Activated T-cell treated with anti-CD3 and anti-CD28 coated beads for 4 hours (primary cell): ENCODE measurements around the gene PACSIN2.
"Not testable (repeated sequence)": the region's sequence is repeated elsewhere in the genome, so short reads cannot be mapped to it uniquely, and the experiment has no call there.

ENCODE experiments used
- DNase-seq: peaks from one replicate; pipeline ENCODE4 v3.0.0-alpha.2; 2020

Gene PACSIN2

DNA sequence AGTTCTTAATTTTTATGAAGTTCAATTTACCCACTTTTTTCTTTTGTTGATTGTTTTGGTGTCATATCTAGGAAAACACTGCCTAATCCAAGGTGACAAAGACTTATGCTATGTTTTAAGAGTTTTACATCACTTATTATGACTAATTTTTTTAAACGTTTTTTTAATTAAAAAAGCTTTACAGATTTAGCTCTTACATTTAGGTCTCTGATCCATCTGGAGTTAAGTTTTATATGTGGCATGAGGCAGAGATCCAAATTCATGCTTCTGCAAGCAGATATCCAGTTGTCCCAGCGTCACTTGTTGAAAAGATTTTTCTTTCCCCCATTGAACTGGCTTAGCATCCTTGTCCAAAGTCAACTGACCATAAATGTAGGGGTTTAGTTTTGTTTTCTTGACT lies 72.6 kb downstream of the PACSIN2 start:
- no peak for DNase-seq

DNA sequence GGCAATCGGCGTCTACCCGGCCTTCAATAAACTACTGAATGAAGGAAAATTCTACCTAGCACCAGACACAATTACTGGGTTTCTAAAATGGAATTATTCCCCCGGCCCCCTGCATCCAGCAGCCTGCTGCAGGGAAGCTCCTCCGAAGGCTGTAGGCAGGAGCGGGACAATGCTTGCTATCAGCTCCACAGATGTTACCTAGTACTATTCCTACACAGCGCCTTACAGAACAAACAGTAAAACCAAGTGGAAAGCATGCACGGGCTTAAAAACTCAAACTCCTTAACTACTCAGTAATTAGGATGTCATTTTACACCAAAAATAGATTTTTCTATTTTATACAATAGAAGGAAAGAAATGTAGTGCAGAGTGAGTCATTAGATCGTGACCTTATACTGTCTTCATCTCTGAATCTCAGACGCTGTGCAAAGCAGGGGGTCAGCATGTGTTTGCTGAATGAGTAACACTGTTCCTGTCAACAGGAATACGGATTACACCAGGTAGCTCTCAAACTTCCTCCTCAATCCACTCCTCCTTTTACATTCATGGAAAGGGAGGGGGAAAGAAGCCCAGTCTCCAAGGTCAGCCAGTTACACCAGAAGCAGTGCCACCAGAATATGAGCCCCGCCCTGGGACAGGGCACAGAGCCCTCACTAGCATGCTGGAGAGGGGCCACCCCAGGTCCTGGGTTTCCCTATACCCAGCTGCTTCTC lies 74.9 kb downstream of the PACSIN2 start:
- DNase-seq: no peak

DNA sequence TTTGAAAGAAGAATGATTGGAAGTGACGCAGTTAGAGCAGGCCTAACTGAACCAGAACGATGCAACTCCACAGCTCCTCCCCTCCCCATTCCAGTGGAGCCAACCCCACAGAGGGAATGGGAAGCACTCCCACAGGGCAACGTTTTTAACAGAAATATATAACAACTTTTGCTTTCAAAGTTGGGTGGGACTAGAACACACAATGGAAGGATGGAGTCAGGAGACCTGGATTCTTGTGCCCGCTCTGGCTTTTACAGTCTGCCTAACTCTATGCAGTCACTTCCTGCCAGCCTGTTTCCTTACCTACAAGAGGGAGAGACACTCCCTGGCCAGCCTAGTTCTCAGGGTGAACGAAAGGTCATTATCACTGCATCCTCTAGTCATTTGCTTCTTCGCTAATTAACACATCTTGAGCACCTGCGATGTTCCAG lies 75.5 kb downstream of the PACSIN2 start:
- no peak for DNase-seq

DNA sequence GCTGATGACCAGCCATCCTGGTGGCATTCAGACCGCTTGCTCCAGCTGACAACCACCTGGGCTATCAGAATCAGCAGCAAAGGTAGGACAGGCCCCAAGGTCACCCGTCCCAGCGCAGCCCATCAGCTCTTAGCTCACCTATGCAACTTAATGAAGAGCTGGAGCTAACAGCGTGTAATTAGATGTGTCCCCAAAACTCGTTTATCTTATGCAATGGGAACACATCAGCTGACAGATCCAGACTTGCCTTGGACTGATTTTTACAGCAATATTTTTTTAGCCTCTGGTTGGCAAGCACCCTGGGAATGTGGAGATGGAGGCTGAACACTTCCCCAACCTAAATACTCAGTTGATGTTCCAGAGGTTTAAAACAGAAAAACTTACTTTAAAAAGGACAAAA lies 76.0 kb downstream of the PACSIN2 start:
- DNase-seq: no peak

DNA sequence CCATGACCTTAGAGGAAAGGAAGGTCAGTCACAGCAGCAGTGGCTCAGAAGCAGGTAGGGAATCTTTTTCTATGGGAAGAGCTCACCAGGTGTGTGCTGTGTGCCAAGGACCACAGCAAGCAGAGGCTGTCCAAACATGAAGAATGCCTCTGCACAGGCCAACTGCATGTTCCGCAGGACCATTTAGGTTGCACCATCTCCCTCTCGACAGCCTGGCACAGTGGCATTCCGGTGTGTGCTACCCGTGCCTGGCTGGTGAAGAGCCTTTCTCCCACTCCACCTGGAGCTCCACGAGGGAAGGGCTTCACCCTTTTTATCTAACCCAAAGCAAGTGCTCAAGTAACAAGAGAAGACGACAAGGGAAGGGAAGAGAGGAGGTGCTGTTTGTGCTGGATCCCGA lies 76.5 kb downstream of the PACSIN2 start:
- no peak for DNase-seq

DNA sequence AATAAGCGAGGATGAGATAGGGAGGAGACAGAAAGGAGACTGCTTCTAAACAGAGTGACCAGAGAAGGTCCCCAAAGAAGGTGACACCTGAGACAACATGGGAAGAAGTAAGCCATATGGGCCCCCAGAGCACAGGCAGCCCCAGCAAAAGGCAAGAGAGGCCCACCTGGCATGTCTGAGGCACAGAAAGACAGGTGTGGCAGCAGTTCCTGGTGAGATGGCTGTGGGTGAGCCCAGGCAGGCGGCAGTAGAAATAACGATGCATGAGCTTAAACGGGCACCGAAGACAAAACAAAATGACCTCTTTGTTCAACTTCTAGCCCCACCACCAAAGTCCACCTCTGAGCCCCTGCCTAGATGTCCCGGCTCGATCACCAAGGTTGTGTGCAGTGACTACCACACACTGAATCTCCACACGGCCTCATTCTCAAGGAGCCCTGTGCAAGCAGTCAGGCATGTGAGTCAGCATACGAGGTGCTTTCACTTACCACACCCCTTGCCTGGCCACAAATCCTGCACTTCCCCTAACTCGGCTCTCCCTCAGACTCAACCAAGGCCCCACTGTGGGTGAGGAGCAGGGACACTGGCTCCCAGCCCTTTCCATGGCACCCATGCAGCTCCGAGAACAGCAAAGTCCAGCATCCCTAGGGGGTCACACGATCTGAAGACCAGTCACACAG lies 77.6 kb downstream of the PACSIN2 start:
- DNase-seq: no peak

DNA sequence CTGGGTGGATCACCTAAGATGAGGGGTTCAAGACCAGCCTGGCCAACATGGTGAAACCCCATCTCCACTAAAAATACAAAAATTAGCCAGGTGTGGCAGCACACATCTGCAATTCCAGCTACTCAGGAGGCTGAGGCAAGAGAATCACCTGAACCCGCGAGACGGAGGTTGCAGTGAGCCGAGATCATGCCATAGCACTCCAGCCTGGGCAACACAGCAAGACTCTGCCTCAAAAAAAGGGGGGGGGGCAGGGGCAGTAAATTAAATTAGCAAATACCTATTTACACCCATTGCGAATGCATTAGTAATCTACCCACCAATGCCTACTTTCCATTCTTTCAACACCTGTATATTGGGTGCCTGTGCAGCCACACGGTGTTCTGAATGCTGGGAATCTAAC lies 78.3 kb downstream of the PACSIN2 start:
- DNase-seq: not testable (repeated sequence)

DNA sequence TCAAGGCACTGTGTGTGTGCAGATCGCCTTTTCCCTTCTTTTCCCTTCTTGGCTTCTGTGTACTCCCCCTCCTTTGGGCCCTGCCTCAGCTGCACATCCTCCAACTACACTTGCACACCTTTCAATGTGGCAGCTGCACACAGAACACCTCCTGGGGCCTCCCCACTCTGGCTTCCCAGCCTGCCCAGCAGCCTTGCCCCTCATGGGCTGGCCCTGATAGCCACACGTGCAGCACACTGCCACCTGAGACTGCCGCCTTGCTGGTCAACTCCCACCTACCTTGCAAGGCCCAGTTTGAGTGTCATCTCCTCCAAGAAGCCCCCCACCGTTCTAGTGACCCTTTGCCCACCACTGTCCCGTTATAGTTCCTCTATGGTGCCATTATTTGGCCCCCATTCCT lies 80.6 kb downstream of the PACSIN2 start:
- no peak for DNase-seq

DNA sequence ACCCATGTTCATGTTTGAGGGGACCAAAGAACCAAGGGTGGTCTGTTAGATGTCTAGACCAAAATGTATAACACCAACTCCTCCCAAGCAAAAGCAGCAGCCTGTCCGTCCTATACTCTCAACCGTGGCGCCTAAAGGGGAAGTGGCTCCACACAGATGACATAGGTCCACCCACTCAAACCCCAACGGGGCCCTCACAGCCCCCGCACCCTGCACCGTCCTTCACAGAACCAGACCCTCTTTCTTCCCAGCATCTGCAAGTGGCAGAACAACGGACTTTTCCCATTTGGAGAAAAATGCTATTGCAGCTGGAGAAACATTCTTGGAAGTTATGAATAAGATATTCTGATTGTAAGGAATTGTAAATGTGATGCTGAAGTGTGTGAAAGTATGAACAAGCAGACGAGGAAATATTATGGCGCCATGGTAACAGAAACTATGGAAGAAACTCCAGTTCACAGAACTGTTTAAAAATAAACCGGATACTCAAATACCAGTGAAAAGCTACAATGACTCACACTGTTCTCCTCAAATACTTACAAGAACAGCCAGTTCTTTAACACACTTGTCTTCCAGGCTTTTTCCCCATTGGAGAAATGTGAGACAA lies 81.4 kb downstream of the PACSIN2 start:
- no peak for DNase-seq

DNA sequence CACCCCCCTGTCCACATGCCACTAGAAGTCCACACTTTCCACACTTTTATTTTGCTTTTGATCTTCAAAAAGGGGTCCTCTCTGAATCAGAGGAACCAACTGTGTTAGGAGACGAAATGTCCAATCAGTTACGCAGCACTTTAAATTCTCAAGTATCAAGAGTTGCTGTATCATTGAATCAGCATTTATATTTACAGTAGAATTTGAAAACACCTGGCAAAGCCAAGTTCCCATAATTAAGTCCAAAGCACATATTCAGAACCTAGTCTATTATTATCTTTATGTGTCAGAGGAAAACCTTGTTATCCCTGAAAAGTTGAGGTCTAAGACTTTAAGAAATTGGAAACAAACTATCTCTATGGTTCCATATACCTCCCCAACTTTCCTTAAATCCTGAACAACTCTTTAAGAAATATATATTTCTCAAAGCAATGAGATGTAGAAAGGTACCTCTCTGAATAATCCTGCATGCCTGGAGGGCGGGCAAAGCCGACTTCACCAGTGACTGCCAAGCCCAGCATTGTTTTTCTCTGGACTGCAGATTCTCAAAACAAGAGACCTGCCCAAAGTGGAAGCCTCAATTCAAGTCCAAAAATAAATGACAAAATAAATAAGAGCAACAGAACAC lies 82.0 kb downstream of the PACSIN2 start:
- DNase-seq: no peak

DNA sequence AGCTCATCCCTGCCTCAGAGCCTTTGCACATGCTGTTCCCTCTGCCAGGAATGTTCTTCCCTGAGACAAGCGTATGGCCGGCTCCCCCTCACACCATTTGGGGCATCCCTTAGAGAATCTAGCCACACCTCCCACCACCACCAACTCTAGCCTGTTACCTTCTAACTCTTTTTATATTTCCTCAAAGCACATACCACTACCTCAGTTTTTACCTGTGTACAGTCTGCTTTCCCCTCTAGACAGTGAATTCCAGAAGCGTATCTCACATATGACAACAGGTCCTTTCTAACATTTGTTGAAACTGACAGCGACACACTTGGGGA lies 82.8 kb downstream of the PACSIN2 start:
- DNase-seq: no peak

DNA sequence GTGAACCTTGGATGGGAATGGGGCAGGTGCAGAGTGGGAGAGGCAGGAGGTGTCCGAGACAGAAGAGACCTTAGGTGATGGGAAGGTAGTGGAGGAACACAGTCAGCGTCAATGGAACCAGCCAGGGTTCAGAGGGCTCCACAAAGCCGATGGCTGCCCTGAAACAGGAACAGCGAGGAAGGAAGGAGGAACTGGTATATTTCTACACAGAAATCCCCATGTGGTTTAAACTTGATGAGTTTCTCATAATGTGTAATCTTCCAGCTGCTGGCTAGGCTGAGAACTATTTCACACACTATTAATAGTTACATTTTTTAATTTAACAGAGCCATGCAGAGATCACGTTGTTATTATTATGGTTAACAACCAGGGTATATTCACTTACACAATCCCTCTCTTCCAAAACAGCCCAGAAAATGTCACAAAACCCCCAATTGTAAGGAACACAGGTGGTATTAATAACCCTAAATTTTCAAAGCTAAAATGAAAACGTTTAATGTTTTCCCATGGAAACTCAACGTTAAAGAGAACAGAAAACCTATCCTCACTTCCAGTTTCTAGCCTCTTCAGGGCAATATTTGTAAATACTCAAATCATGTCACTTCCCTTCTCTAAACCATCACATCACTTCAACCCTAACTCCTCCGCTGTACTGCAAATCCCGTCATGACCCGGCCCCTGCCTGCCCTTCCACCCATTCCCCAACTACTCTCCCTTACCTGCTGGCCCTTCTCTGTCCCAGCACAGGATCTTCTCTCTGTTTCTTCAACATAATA lies 83.3 kb downstream of the PACSIN2 start:
- DNase-seq: no peak

DNA sequence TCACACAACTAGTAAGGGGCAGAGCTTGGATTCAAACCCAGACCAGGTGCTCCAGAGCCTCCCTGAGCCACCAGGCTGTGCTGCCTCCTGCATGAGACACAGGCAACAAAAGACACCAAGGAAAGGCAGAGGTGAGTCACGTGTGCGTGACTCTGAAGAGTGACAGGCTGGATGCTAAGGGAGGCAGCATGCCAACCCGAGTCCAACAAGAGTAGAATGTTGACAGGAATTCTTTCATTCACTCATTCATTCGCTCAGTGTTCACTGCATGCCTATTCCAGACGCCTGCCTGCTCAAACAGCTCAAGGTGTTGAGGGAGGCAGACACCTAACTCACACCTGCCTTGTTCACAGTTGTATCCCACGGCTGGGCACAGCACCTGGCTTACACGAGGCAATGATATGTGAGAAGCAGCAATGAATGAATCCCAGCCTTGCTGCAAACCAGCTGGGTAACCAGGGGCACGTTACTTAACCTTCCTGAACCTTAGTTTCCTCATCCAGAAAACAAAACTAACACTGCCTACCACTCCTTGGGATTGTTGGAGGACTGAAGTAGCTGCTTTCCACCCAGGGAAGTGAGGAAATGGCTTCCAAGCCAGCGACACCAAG lies 84.0 kb downstream of the PACSIN2 start:
- DNase-seq: no peak

DNA sequence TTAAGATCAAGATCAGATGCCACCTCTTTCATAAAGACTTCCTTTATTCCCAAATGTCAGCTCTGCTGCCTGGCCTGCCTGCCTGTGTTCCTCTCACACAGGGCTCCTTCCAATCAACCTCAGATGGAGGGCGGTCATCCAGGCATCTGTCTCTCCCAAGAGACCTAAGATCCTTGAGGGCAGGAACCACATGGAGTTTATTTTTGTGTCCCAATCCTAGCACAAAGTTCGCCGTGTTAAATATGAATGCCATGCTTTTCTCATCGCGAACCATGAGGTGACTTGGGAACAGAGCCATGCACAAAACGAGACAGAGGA lies 85.2 kb downstream of the PACSIN2 start:
- DNase-seq: no peak

DNA sequence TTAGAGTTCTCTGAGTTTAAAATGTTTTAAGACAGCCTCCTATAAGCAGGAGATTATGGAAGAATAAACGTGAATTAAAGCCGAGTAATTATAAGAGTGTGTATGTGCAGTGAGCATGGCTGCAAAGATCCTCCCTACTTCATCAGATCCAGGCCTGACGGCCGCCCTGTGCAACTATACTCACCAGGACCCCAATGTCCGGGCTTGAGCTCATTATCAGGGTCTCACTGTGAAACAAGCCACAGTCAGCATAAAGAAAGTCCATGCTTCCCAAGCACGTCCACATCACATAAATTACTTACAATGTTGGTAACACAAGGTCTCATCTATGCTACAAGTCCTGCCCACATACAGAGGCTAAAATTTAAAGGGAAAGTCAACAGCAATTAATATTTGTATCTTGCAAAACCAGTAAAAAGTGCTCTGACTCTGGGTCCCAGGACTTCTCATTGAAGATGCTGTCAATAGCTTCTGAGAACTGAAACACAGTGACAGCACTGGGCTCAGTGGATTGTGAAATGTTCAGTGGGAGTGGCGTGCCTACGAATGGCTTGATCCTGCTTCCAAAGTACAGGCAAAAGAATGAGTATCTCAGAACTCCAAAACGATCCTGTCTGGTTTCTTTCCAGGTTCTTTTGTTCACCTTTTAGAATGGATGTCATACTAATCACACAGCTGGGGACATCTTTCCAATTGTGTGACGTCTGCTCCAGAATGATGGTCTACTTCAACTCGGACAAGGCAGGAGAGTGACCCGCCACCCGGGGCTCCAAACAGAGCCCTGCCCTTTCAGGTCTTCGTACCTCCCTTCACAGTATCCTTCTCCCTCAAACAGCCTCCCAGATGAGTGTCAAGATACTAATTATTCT lies 85.7 kb downstream of the PACSIN2 start:
- DNase-seq: no peak

DNA sequence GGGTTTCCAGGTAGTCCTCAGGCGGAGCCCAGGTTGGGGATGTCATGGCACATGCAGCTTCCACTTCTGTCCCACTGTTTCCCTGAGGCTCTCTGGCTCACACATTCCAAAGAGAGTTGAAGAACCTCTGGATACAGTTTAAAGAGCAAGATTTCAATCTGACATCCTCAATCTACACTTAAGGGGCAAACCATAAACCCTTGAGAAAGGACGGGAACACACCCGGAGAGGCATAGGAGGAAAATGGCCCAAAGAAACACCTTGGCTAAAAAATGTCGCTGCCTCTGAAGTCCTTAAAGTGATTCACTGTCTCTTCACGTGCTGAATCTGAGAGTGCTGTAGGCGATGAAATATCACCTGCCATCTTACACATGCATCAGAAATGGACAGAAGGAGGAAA lies 87.0 kb downstream of the PACSIN2 start:
- no peak for DNase-seq

DNA sequence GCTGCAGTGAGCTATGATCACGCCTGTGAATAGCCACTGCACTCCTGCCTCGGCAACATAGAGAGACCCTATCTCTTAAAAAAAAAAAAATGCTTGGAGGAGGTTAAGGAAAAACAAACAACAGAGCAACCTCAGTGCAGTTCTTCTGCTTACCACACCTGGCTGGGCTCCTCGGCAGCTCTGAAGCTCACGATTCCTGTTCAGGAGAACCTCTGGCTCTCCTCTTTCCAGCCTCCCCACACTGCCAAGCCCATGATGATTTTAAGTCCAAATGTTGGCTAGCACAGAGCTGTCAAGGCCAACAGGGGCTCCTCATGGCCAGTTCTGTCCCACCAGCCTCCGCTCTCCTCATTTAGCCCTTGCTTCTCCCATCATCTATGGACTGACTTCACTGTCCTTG lies 88.2 kb downstream of the PACSIN2 start:
- no peak for DNase-seq

DNA sequence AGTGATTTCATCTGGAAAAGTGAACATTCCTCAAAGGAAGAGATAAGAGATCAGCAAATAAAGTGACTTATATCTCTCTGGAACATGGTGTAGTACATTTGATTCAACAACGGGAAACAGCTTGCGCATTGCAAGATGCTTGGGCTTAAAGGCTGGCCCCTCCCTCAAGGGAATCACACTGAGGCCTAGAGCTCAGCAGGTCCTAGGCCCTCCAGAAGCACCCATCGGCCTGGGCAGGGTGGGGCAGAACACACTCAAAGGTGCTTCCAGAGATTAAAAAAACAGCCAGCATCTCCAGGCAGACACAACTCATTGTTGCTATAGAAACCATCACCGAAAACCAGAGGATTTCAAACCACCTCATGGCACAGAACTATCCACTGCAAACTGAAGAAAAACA lies 88.8 kb downstream of the PACSIN2 start:
- no peak for DNase-seq

DNA sequence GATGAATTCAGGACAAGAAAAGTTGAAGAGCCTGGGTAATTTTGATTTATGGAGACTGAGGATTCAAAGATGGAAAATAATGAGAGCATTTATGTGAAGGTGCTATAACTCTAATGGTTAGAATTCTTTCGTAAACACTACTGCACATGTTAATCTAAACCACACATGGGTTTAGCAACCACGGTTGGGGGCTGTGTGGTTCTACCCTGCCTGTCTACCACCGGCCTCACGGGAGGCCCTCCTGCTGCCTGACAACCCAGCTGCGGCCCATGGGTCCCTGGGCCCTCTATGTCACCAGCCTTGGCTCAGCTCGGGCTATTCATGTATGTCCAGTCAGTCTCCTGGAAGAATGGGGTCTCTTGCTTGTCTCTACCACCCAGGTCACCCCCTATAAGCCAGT lies 89.4 kb downstream of the PACSIN2 start:
- DNase-seq: no peak

DNA sequence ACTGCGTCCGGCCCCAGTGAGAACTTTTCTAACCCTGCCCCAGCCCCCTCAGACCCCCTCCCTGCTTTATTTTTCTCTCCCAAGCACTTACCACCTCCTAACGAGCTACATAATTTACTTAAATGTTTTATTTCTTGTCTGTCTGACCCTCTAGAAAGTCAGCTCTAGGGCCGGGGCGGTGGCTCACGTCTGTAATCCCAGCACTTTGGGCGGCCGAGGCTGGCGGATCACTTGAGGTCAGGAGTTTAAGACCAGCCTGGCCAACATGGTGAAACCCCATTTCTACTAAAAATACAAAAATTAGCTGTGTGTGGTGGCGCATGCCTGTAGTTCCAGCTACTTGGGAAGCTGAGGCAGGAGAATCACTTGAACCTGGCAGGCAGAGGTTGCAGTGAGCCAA lies 89.9 kb downstream of the PACSIN2 start:
- not testable (repeated sequence) for DNase-seq

DNA sequence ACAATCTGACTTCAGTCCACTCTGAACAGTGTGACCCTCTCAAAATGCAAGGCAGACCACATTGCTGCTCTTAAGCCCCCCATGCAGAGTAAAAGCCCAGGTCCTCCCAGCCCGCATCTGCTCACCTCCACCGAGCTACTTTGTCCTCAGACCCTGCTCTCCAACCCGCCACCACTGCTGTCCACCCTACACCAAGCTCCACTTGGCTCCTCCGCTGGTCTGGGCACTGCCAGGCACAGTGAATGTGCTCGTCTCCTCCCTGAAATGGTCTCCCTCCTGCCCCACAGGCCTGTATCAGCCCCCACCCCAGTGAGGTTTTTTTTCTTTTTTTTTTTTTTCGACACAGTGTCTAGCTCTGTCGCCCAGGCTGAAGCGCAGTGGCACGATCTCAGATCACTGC lies 90.5 kb downstream of the PACSIN2 start:
- DNase-seq: no peak
